ENCODE measurements around the gene PDE6A.

GRCh38 chr5:149863830-149864229 is 80.8 kb downstream of the PDE6A start:
- TF ChIP-seq POLR2A (IDR thresholded peaks at IDR 0.05; ENCODE audit: low read length) (no peak), CTCF (IDR thresholded peaks at IDR 0.05) (no peak)

Data from A549 (cell line).